HepG2 (cell line): ENCODE data around the gene NKPD1. TPM values are rescaled to one million over a fixed set of nuclear protein-coding genes. Genes with fewer than 3 reads are reported as not detected.

Experiments
- BORCS8-MEF2B ChIP-seq: sonication (generic); formaldehyde crosslinking; IDR thresholded peaks from 2 replicates; pipeline ENCODE4 v1.8.0; 2022; ENCODE audit warnings: mild to moderate bottlenecking, missing genetic modification reagents
- FIP1L1 ChIP-seq: fragments of 200-400 bp; formaldehyde crosslinking; IDR thresholded peaks from 2 replicates; pipeline ENCODE4 v1.6.1; 2018; ENCODE audit warnings: low read depth, mild to moderate bottlenecking, low read length, moderate library complexity, borderline replicate concordance; ENCODE audit not compliant: insufficient read depth
- MYC ChIP-seq: sonication (generic); formaldehyde crosslinking; IDR thresholded peaks from 2 replicates; pipeline ENCODE4 v1.9.0; 2021; ENCODE audit warnings: missing genetic modification reagents, borderline replicate concordance
- NFIC ChIP-seq: IDR thresholded peaks from 2 replicates; pipeline ENCODE4 v1.6.1; 2012; ENCODE audit warnings: mild to moderate bottlenecking, low read length, inconsistent platforms
- SP5 ChIP-seq: IDR thresholded peaks from 2 replicates; pipeline ENCODE4 v1.6.1; 2016; ENCODE audit warnings: low read depth, borderline replicate concordance
- SRY ChIP-seq: sonication (generic); formaldehyde crosslinking; IDR thresholded peaks from 2 replicates; pipeline ENCODE4 v1.8.0; 2022; ENCODE audit warnings: mild to moderate bottlenecking, missing genetic modification reagents
- TBX3 ChIP-seq: fragments of 450-650 bp; IDR thresholded peaks from 2 replicates; pipeline ENCODE4 v1.6.1; 2017; ENCODE audit warnings: antibody characterized with exemption, mild to moderate bottlenecking, inconsistent platforms, borderline replicate concordance
- TGIF2 ChIP-seq: IDR thresholded peaks from 2 replicates; pipeline ENCODE4 v1.6.1; 2016; ENCODE audit warnings: control low read depth, missing compliant biosample characterization
- ZFP36 ChIP-seq: fragments of 150-350 bp; IDR thresholded peaks from 2 replicates; pipeline ENCODE4 v1.6.1; 2018; ENCODE audit warnings: borderline replicate concordance, low read length, low read depth; ENCODE audit not compliant: partially characterized antibody
- ZNF264 ChIP-seq: sonication (generic); formaldehyde crosslinking; IDR thresholded peaks from 2 replicates; pipeline ENCODE4 v1.4.0; 2020; ENCODE audit warnings: missing genetic modification reagents
- ZNF510 ChIP-seq: sonication (generic); formaldehyde crosslinking; IDR thresholded peaks from 2 replicates; pipeline ENCODE4 v1.4.0; 2020; ENCODE audit warnings: low read depth, mild to moderate bottlenecking, missing genetic modification reagents
- polyA plus RNA-seq, 8 experiments: library from polyadenylated mRNA; depleted of rRNA in 3 of 8; stranded (reverse) in 7 of 8; unstranded in 1 of 8; fragments of >200 nt; fragmentation: Illumina TruSeq in 4 of 8; extraction: Trizol in 4 of 8; gene quantifications; 2 replicates each; pipeline versions ENCODE4 v1.2.1 to v1.2.3, GENCODE V29; 2011 to 2016; ENCODE audit warnings: low read depth in 4 of 8, missing spikeins in 1 of 8, mixed read lengths in 1 of 8; ENCODE audit not compliant: insufficient read depth in 1 of 8
- total RNA-seq, 5 experiments: library from RNA; depleted of rRNA; stranded (reverse); fragments of >200 nt; fragmentation: Illumina TruSeq; extraction: Trizol; gene quantifications; 2 replicates each; pipeline ENCODE4 v1.2.3, GENCODE V29; 2016; ENCODE audit warnings: low read depth in 1 of 5
- TF ChIP-seq, protein P1 (sequence below): sonication (generic); formaldehyde crosslinking; IDR thresholded peaks from 2 replicates; pipeline ENCODE4 v1.4.0; 2020; ENCODE audit warnings: missing genetic modification reagents
- TF ChIP-seq, protein P2 (sequence below): sonication (generic); formaldehyde crosslinking; IDR thresholded peaks from 2 replicates; pipeline ENCODE4 v1.4.0; 2020; ENCODE audit warnings: low read depth, mild to moderate bottlenecking, missing genetic modification reagents
- TF ChIP-seq, protein P3 (sequence below): IDR thresholded peaks from 2 replicates; pipeline ENCODE4 v1.6.1; 2016; ENCODE audit warnings: low read depth, missing genetic modification reagents, missing compliant biosample characterization
- TF ChIP-seq, protein P4 (sequence below): sonication (generic); formaldehyde crosslinking; IDR thresholded peaks from 2 replicates; pipeline ENCODE4 v1.4.0; 2020; ENCODE audit warnings: missing genetic modification reagents
- TF ChIP-seq, protein P5 (sequence below): IDR thresholded peaks from 2 replicates; pipeline ENCODE4 v1.6.1; 2016; ENCODE audit warnings: mild to moderate bottlenecking

NKPD1 gene
- total and polyA plus RNA-seq, 2 of the 13 experiments (the other 11 are each of a cell fraction or from before 2014, with no cell fraction given): 0.03 TPM; not detected in 1

DNA sequence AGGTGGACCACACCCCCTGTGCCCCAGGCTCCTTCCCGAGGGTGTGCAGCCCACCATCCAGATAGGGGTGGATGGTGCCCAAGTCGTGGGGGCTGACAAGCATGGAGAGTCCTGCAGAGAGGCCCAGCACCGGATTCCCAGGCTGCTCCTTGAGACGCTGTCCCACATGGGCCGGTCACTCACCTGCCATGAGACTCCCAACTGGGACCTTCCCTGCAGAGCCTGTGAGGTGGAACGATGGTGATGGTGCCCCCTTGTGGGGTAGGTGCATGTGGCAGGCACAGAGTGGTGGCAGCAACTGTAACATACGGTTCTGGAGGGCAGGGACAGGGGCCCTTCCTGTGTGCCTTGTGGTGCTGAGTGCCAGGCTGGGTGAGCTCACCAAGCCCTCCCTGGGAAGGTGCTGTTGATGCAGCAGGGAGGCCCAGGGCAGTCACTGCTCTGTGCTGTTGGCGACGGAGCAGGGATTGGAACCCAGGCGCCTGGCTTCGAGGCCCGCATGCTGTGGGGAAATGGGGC lies 34.7 kb downstream of the NKPD1 start (continued):
- TF ChIP-seq, protein P1, sequence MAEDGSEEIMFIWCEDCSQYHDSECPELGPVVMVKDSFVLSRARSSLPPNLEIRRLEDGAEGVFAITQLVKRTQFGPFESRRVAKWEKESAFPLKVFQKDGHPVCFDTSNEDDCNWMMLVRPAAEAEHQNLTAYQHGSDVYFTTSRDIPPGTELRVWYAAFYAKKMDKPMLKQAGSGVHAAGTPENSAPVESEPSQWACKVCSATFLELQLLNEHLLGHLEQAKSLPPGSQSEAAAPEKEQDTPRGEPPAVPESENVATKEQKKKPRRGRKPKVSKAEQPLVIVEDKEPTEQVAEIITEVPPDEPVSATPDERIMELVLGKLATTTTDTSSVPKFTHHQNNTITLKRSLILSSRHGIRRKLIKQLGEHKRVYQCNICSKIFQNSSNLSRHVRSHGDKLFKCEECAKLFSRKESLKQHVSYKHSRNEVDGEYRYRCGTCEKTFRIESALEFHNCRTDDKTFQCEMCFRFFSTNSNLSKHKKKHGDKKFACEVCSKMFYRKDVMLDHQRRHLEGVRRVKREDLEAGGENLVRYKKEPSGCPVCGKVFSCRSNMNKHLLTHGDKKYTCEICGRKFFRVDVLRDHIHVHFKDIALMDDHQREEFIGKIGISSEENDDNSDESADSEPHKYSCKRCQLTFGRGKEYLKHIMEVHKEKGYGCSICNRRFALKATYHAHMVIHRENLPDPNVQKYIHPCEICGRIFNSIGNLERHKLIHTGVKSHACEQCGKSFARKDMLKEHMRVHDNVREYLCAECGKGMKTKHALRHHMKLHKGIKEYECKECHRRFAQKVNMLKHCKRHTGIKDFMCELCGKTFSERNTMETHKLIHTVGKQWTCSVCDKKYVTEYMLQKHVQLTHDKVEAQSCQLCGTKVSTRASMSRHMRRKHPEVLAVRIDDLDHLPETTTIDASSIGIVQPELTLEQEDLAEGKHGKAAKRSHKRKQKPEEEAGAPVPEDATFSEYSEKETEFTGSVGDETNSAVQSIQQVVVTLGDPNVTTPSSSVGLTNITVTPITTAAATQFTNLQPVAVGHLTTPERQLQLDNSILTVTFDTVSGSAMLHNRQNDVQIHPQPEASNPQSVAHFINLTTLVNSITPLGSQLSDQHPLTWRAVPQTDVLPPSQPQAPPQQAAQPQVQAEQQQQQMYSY (CRISPR knock-in tag): no peak
- TF ChIP-seq, protein P2, sequence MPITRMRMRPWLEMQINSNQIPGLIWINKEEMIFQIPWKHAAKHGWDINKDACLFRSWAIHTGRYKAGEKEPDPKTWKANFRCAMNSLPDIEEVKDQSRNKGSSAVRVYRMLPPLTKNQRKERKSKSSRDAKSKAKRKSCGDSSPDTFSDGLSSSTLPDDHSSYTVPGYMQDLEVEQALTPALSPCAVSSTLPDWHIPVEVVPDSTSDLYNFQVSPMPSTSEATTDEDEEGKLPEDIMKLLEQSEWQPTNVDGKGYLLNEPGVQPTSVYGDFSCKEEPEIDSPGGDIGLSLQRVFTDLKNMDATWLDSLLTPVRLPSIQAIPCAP: no peak
- TF ChIP-seq TGIF2 (CRISPR knock-in tag) (no peak), ZNF510 (CRISPR knock-in tag) (no peak), SRY (CRISPR knock-in tag) (no peak), BORCS8-MEF2B (CRISPR knock-in tag) (no peak), NFIC (no peak), ZNF264 (CRISPR knock-in tag) (no peak), ZFP36 (no peak), FIP1L1 (no peak), SP5 (CRISPR knock-in tag) (no peak), TBX3 (no peak), MYC (CRISPR knock-in tag) (peak; percentile 43; the same call in 1 of the 2 replicates)
- TF ChIP-seq, protein P3, sequence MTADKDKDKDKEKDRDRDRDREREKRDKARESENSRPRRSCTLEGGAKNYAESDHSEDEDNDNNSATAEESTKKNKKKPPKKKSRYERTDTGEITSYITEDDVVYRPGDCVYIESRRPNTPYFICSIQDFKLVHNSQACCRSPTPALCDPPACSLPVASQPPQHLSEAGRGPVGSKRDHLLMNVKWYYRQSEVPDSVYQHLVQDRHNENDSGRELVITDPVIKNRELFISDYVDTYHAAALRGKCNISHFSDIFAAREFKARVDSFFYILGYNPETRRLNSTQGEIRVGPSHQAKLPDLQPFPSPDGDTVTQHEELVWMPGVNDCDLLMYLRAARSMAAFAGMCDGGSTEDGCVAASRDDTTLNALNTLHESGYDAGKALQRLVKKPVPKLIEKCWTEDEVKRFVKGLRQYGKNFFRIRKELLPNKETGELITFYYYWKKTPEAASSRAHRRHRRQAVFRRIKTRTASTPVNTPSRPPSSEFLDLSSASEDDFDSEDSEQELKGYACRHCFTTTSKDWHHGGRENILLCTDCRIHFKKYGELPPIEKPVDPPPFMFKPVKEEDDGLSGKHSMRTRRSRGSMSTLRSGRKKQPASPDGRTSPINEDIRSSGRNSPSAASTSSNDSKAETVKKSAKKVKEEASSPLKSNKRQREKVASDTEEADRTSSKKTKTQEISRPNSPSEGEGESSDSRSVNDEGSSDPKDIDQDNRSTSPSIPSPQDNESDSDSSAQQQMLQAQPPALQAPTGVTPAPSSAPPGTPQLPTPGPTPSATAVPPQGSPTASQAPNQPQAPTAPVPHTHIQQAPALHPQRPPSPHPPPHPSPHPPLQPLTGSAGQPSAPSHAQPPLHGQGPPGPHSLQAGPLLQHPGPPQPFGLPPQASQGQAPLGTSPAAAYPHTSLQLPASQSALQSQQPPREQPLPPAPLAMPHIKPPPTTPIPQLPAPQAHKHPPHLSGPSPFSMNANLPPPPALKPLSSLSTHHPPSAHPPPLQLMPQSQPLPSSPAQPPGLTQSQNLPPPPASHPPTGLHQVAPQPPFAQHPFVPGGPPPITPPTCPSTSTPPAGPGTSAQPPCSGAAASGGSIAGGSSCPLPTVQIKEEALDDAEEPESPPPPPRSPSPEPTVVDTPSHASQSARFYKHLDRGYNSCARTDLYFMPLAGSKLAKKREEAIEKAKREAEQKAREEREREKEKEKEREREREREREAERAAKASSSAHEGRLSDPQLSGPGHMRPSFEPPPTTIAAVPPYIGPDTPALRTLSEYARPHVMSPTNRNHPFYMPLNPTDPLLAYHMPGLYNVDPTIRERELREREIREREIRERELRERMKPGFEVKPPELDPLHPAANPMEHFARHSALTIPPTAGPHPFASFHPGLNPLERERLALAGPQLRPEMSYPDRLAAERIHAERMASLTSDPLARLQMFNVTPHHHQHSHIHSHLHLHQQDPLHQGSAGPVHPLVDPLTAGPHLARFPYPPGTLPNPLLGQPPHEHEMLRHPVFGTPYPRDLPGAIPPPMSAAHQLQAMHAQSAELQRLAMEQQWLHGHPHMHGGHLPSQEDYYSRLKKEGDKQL: no peak
- TF ChIP-seq, protein P4, sequence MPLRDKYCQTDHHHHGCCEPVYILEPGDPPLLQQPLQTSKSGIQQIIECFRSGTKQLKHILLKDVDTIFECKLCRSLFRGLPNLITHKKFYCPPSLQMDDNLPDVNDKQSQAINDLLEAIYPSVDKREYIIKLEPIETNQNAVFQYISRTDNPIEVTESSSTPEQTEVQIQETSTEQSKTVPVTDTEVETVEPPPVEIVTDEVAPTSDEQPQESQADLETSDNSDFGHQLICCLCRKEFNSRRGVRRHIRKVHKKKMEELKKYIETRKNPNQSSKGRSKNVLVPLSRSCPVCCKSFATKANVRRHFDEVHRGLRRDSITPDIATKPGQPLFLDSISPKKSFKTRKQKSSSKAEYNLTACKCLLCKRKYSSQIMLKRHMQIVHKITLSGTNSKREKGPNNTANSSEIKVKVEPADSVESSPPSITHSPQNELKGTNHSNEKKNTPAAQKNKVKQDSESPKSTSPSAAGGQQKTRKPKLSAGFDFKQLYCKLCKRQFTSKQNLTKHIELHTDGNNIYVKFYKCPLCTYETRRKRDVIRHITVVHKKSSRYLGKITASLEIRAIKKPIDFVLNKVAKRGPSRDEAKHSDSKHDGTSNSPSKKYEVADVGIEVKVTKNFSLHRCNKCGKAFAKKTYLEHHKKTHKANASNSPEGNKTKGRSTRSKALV: no peak
- TF ChIP-seq, protein P5, sequence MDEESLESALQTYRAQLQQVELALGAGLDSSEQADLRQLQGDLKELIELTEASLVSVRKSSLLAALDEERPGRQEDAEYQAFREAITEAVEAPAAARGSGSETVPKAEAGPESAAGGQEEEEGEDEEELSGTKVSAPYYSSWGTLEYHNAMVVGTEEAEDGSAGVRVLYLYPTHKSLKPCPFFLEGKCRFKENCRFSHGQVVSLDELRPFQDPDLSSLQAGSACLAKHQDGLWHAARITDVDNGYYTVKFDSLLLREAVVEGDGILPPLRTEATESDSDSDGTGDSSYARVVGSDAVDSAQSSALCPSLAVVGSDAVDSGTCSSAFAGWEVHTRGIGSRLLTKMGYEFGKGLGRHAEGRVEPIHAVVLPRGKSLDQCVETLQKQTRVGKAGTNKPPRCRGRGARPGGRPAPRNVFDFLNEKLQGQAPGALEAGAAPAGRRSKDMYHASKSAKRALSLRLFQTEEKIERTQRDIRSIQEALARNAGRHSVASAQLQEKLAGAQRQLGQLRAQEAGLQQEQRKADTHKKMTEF (CRISPR knock-in tag): 0 out of 2 replicates have a peak, but pooled peaks have one; percentile 40
